Transverse colon (tissue), 4 donors: ENCODE measurements around the gene SAMD8.

Source experiments
- CTCF ChIP-seq, 5 experiments: fragments of 200-600 bp in 3 of 5; fragments of 450-650 bp in 2 of 5; sonication (generic) in 3 of 5; IDR thresholded peaks; 1 replicate in 2 of 5; 2 replicates in 3 of 5; pipeline ENCODE4 v1.5.1; 2016 to 2017; ENCODE audit warnings: antibody characterized with exemption in 5 of 5, inconsistent platforms in 3 of 5, mild to moderate bottlenecking in 2 of 5, moderate library complexity in 1 of 5
- EP300 ChIP-seq: sonication (generic); formaldehyde crosslinking; IDR thresholded peaks from one replicate; pipeline ENCODE4 v1.6.1; 2017; ENCODE audit warnings: antibody characterized with exemption, low read depth
- POLR2AphosphoS5 ChIP-seq, 3 donors: sonication (generic); formaldehyde crosslinking; IDR thresholded peaks; one replicate each; pipeline ENCODE4 v1.6.1; 2016; ENCODE audit warnings: antibody characterized with exemption in 3 of 3

- TF ChIP-seq EP300 (no peak), CTCF (IDR thresholded peaks at IDR 0.05) (no peak), POLR2AphosphoS5 (IDR thresholded peaks at IDR 0.05) (no peak)
These were observed 35.3 kb downstream of the SAMD8 start for GRCh38 chr10:75146780-75147179.
